Liver (tissue), 9 donors: ENCODE results near the gene FAH. TPM values are rescaled to one million over a fixed set of nuclear protein-coding genes. Genes with fewer than 3 reads are reported as not detected.

Experiments
- DNase-seq: peaks from one replicate; pipeline ENCODE4 v3.0.0-alpha.2; 2017; ENCODE audit warnings: low spot score
- H3K27ac ChIP-seq, 2 donors: one replicate each; pipeline ENCODE4 v1.7.0; 2013; ENCODE audit warnings: inconsistent platforms in 2 of 2, low read length in 2 of 2, control low read depth in 1 of 2, low read depth in 1 of 2, mild to moderate bottlenecking in 1 of 2
- H3K27me3 ChIP-seq, 4 donors: one replicate each; pipeline versions ENCODE4 v1.6.1 to v1.7.0; 2013; ENCODE audit warnings: low read length in 3 of 4, inconsistent platforms in 1 of 4, mild to moderate bottlenecking in 1 of 4, moderate library complexity in 1 of 4; ENCODE audit not compliant: control insufficient read depth in 4 of 4, insufficient read depth in 4 of 4
- H3K36me3 ChIP-seq, 4 donors: one replicate each; pipeline versions ENCODE4 v1.6.1 to v1.7.0; 2013; ENCODE audit warnings: low read length in 3 of 4, mild to moderate bottlenecking in 3 of 4, low read depth in 1 of 4, moderate library complexity in 1 of 4; ENCODE audit not compliant: control insufficient read depth in 4 of 4, insufficient read depth in 3 of 4
- H3K4me1 ChIP-seq, 4 donors: one replicate each; pipeline versions ENCODE4 v1.6.1 to v1.7.0; 2013; ENCODE audit warnings: low read length in 3 of 4, mild to moderate bottlenecking in 3 of 4, moderate library complexity in 1 of 4; ENCODE audit not compliant: control insufficient read depth in 4 of 4, insufficient read depth in 4 of 4
- H3K4me3 ChIP-seq, 3 donors: one replicate each; pipeline versions ENCODE4 v1.6.1 to v1.7.0; 2013; ENCODE audit warnings: low read length in 3 of 3, control low read depth in 1 of 3, low read depth in 1 of 3, mild to moderate bottlenecking in 1 of 3
- H3K9ac ChIP-seq, 2 donors: one replicate each; pipeline ENCODE4 v1.7.0; 2013; ENCODE audit warnings: low read length in 2 of 2, mild to moderate bottlenecking in 2 of 2, moderate library complexity in 2 of 2, control low read depth in 1 of 2, low read depth in 1 of 2
- H3K9me3 ChIP-seq, 4 donors: one replicate each; pipeline versions ENCODE4 v1.6.1 to v1.7.0; 2013; ENCODE audit warnings: low read length in 3 of 4; ENCODE audit not compliant: control insufficient read depth in 4 of 4
- EGR1 ChIP-seq, 2 donors: IDR thresholded peaks; 2 replicates each; pipeline ENCODE4 v1.6.1; 2016 to 2018; ENCODE audit warnings: antibody characterized with exemption in 2 of 2, low read depth in 2 of 2
- FOXA1 ChIP-seq: IDR thresholded peaks from 2 replicates; pipeline ENCODE4 v1.6.1; 2016; ENCODE audit warnings: antibody characterized with exemption
- FOXA2 ChIP-seq: IDR thresholded peaks from 2 replicates; pipeline ENCODE4 v1.6.1; 2016; ENCODE audit warnings: antibody characterized with exemption
- GABPA ChIP-seq, 2 donors: IDR thresholded peaks in 1 of 2; conservative IDR thresholded peaks in 1 of 2; 2 replicates each; pipeline ENCODE4 v1.6.1; 2016; ENCODE audit warnings: antibody characterized with exemption in 2 of 2, mild to moderate bottlenecking in 1 of 2, moderate library complexity in 1 of 2
- HNF4A ChIP-seq, 2 donors: conservative IDR thresholded peaks; 2 replicates each; pipeline ENCODE4 v1.6.1; 2016; ENCODE audit warnings: antibody characterized with exemption in 2 of 2, mild to moderate bottlenecking in 2 of 2
- HNF4G ChIP-seq: IDR thresholded peaks from 2 replicates; pipeline ENCODE4 v1.6.1; 2016; ENCODE audit warnings: antibody characterized with exemption
- JUND ChIP-seq, 2 donors: IDR thresholded peaks; 2 replicates each; pipeline ENCODE4 v1.6.1; 2016; ENCODE audit warnings: antibody characterized with exemption in 2 of 2
- MAX ChIP-seq: IDR thresholded peaks from 2 replicates; pipeline ENCODE4 v1.6.1; 2016; ENCODE audit warnings: antibody characterized with exemption
- NR2F2 ChIP-seq: IDR thresholded peaks from 2 replicates; pipeline ENCODE4 v1.6.1; 2016; ENCODE audit warnings: antibody characterized with exemption
- RAD21 ChIP-seq, 2 donors: IDR thresholded peaks; 2 replicates each; pipeline ENCODE4 v1.6.1; 2016; ENCODE audit warnings: antibody characterized with exemption in 2 of 2, mild to moderate bottlenecking in 2 of 2
- REST ChIP-seq: IDR thresholded peaks from 2 replicates; pipeline ENCODE4 v1.6.1; 2016; ENCODE audit warnings: antibody characterized with exemption, mild to moderate bottlenecking
- RXRA ChIP-seq, 2 donors: IDR thresholded peaks; 2 replicates each; pipeline ENCODE4 v1.6.1; 2017 to 2018; ENCODE audit warnings: antibody characterized with exemption in 2 of 2, mild to moderate bottlenecking in 1 of 2
- SP1 ChIP-seq: IDR thresholded peaks from 2 replicates; pipeline ENCODE4 v1.6.1; 2018; ENCODE audit warnings: antibody characterized with exemption, mild to moderate bottlenecking
- TAF1 ChIP-seq: conservative IDR thresholded peaks from 2 replicates; pipeline ENCODE4 v1.6.1; 2016; ENCODE audit warnings: antibody characterized with exemption, mild to moderate bottlenecking
- YY1 ChIP-seq: IDR thresholded peaks from 2 replicates; pipeline ENCODE4 v1.6.1; 2016; ENCODE audit warnings: antibody characterized with exemption, mild to moderate bottlenecking
- WGBS: extraction: QIAGEN DNeasy Blood & Tissue Kit; methylation state at CpG from one replicate; pipeline ENCODE4 v1.1.7; 2013; 5-methylcytosine and 5-hydroxymethylcytosine counted together
- polyA plus RNA-seq, 2 donors: library from polyadenylated mRNA; stranded (reverse) in 1 of 2; unstranded in 1 of 2; fragments of 200-250 nt in 1 of 2; fragments of >200 nt in 1 of 2; fragmentation: Nextera tagmentation in 1 of 2; extraction: Ambion mirVana in 1 of 2; gene quantifications; one replicate each; pipeline versions ENCODE4 v1.2.1 to v1.2.3, GENCODE V29; 2013 to 2015
- total RNA-seq, 2 donors: library from RNA; depleted of rRNA; stranded (reverse); fragments of >200 nt; gene quantifications; one replicate each; pipeline ENCODE4 v1.2.3, GENCODE V29; 2014
- TF ChIP-seq, protein P1 (sequence below): IDR thresholded peaks from 2 replicates; pipeline ENCODE4 v1.6.1; 2016; ENCODE audit warnings: antibody characterized with exemption
- TF ChIP-seq, protein P2 (sequence below): fragments of 150-350 bp; IDR thresholded peaks from 2 replicates; pipeline ENCODE4 v1.5.1; 2017; ENCODE audit warnings: improper control_type of control experiment, low read depth, low read length; ENCODE audit not compliant: missing input control
- TF ChIP-seq, protein P3 (sequence below): IDR thresholded peaks from 2 replicates; pipeline ENCODE4 v1.6.1; 2016; ENCODE audit warnings: antibody characterized with exemption
- donor health status: healthy.
- donor health status: healthy.
- donor health status: healthy.
- donor health status: healthy.
- donor health status: healthy.

Gene FAH
- total and polyA plus RNA-seq, 4 donors: 42.1 to 226 (median 186) TPM

DNA sequence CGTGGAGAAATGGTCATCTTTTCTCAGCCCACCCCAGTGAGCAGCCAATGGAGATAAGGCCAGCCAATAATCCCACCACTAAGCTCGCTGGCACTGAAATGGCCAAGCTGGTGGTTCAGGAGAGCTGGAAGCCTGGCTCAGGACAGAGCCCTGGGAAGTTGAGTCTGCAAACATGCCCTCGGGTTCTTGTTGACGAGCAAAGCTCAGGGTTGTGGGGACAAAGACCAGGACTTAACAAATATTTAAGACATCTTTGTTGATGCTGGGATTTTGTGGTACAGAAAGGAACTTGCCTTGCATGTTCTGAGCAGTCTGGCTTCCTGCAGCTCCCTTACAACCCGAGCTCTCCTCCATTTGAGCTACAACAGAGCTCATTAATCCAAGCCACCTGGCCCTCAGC is 4.4 kb downstream of the FAH start (continued):
- TF ChIP-seq, protein P1, sequence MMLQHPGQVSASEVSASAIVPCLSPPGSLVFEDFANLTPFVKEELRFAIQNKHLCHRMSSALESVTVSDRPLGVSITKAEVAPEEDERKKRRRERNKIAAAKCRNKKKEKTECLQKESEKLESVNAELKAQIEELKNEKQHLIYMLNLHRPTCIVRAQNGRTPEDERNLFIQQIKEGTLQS: no peak
- TF ChIP-seq MAX (no peak), TAF1 (no peak)

DNA sequence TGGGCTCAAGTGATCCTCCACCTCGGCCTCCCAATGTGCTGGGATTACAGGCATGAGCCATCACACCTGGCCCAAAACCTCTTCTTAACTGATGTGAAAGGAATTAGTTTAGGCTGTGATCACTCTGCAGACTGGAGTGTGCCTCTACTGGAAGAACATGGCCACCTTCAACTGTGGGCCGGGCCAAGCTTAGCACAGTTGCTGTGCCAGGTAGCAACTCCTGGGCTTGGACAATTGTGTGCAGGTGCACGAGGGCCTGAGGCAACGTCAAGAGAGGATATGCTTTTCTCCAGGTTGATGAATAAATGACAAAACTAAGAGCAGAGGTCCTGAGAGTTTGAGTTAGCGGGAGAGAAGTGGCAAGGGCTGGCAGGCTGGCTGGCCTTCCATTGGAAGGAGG is 6.5 kb downstream of the FAH start:
- Histone ChIP-seq H3K9me3 (no peaks in the 10 kb centered on the region), H3K4me1 (peaks cover 45 to 90% (median 77%) of the 10 kb centered on the region in 4 donors), H3K27me3 (no peaks in the 10 kb centered on the region), H3K27ac (peak overlapping the region; percentile 61 to 93), H3K9ac (no peak overlapping the region), H3K4me3 (no peak overlapping the region), H3K36me3 (peaks cover 0 to 8% (median 3%) of the 10 kb centered on the region in 4 donors)
- TF ChIP-seq SP1 (no peak), FOXA1 (no peak), JUND (IDR thresholded peaks at IDR 0.05) (no peak), RXRA (IDR thresholded peaks at IDR 0.05) (no peak), TAF1 (no peak), HNF4G (no peak), EGR1 (IDR thresholded peaks at IDR 0.05; ENCODE audit: low read depth in 2 of 2) (no peak), YY1 (no peak), HNF4A (conservative IDR thresholded peaks at IDR 0.05) (no peak), FOXA2 (no peak), GABPA (IDR thresholded peaks at IDR 0.05 in 1 of 2, conservative IDR thresholded peaks at IDR 0.05 in 1 of 2) (no peak), RAD21 (IDR thresholded peaks at IDR 0.05) (no peak), MAX (no peak)
- TF ChIP-seq, protein P2, sequence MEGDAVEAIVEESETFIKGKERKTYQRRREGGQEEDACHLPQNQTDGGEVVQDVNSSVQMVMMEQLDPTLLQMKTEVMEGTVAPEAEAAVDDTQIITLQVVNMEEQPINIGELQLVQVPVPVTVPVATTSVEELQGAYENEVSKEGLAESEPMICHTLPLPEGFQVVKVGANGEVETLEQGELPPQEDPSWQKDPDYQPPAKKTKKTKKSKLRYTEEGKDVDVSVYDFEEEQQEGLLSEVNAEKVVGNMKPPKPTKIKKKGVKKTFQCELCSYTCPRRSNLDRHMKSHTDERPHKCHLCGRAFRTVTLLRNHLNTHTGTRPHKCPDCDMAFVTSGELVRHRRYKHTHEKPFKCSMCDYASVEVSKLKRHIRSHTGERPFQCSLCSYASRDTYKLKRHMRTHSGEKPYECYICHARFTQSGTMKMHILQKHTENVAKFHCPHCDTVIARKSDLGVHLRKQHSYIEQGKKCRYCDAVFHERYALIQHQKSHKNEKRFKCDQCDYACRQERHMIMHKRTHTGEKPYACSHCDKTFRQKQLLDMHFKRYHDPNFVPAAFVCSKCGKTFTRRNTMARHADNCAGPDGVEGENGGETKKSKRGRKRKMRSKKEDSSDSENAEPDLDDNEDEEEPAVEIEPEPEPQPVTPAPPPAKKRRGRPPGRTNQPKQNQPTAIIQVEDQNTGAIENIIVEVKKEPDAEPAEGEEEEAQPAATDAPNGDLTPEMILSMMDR: no peak
- 92% methylated on average over 5 of the region's 5 CpGs for WGBS
- DNase-seq: no peak

DNA sequence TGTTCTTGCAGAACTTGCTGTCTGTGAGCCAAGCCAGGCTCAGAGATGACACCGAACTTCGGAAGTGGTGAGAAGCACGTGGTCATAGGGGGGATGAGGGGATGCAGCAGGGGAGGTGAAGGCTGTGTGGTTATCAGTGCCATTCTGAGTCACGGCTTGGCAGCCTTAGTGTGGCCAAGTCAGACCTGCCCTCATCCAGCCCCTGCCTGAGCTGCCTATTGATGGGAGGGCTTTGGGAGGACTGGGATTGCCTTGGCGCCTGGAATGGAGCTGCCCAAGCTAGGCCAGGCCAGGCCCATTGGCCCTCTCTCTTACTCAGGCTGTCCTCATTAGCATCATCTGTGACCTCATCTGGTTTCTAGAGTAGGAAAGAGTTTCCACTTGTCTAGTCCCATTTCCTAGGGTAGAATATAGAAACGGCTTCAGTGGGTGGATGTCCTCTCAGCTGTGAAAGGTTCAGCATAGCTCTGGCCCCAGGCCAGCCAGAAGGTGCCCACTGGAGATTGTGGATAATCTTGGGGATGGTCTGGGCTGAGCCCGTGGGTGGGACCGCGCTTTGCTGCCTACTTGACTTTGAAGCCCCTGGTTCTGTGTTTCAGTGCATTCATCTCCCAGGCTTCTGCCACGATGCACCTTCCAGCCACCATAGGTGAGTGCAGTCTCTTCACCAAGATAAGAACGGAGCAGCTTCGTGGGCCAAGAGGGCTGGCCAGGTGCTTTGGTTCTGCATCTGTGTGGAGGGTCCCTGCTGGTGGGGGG is 7.2 kb downstream of the FAH start:
- H3K9ac ChIP-seq: no peak overlapping the region
- TF ChIP-seq NR2F2: no peak
- TF ChIP-seq, protein P3, sequence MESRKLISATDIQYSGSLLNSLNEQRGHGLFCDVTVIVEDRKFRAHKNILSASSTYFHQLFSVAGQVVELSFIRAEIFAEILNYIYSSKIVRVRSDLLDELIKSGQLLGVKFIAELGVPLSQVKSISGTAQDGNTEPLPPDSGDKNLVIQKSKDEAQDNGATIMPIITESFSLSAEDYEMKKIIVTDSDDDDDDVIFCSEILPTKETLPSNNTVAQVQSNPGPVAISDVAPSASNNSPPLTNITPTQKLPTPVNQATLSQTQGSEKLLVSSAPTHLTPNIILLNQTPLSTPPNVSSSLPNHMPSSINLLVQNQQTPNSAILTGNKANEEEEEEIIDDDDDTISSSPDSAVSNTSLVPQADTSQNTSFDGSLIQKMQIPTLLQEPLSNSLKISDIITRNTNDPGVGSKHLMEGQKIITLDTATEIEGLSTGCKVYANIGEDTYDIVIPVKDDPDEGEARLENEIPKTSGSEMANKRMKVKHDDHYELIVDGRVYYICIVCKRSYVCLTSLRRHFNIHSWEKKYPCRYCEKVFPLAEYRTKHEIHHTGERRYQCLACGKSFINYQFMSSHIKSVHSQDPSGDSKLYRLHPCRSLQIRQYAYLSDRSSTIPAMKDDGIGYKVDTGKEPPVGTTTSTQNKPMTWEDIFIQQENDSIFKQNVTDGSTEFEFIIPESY: no peak
- TF ChIP-seq YY1: no peak
- no peak for TF ChIP-seq FOXA2
- TF ChIP-seq, protein P1: no peak
- no peak for TF ChIP-seq REST
- no peak for TF ChIP-seq MAX
- TF ChIP-seq SP1: no peak
- TF ChIP-seq FOXA1: no peak
- TF ChIP-seq GABPA (IDR thresholded peaks at IDR 0.05 in 1 of 2, conservative IDR thresholded peaks at IDR 0.05 in 1 of 2): no peak
- no peak for TF ChIP-seq HNF4G
- TF ChIP-seq RXRA (IDR thresholded peaks at IDR 0.05): no peak
- H3K4me3 ChIP-seq: no peak overlapping the region
- DNase-seq: no peak
- no peaks in the 10 kb centered on the region for H3K9me3 ChIP-seq
- 90% methylated on average over 12 of the region's 12 CpGs for WGBS
- peak overlapping the region; percentile 61 to 93 for H3K27ac ChIP-seq
- H3K36me3 ChIP-seq: peaks cover 0 to 8% (median 3%) of the 10 kb centered on the region in 4 donors
- H3K27me3 ChIP-seq: no peaks in the 10 kb centered on the region
- peaks cover 44 to 85% (median 71%) of the 10 kb centered on the region in 4 donors for H3K4me1 ChIP-seq
